GM12878 (cell line): ENCODE measurements around the gene ZNF17. TPM values are rescaled to one million over a fixed set of nuclear protein-coding genes. Genes with fewer than 3 reads are reported as not detected.

Experiments used
- ATAC-seq: fragments of 200-7000 bp; cut with Tn5 transposase; 3 replicates; pipeline ENCODE4 v1.9.1; 2020; ENCODE audit warnings: mild to moderate bottlenecking, moderate library complexity
- BruUV-seq: library from RNA; stranded (reverse); fragments of 400-500 nt; replicated peaks from 2 replicates; lab custom pipeline; 2021; lab: Mats Ljungman, UMichigan
- CTCF ChIA-PET: fragments of 300-600 bp; sonication (Branson Sonifier 250); formaldehyde crosslinking; extraction: SDS; loops from one replicate; lab custom pipeline; 2021; ENCODE audit warnings: inconsistent platforms; lab: Yijun Ruan, JAX
- POLR2A ChIA-PET: fragments of 350-600 bp; formaldehyde crosslinking; extraction: SDS; loops from one replicate; lab custom pipeline; 2021; ENCODE audit warnings: inconsistent platforms; lab: Charles Lee
- RAD21 ChIA-PET: fragments of 300-600 bp; sonication (Branson Sonifier 250); formaldehyde crosslinking; loops from one replicate; lab custom pipeline; 2023; ENCODE audit warnings: antibody characterized with exemption; ENCODE audit not compliant: unreplicated experiment; lab: Charles Lee
- SMC1A ChIA-PET: fragments of 300-600 bp; sonication (Branson Sonifier 250); formaldehyde crosslinking; loops from one replicate; lab custom pipeline; 2023; ENCODE audit not compliant: unreplicated experiment, uncharacterized antibody; lab: Charles Lee
- DNase-seq: peaks from one replicate; pipeline ENCODE4 v3.0.0-alpha.2; 2011; ENCODE audit warnings: low read depth, low spot score
- FAIRE-seq: peaks from 3 replicates; lab custom pipeline; 2011; peaks lifted over from hg19 to GRCh38; lab: Jason Lieb, UNC
- H2AFZ ChIP-seq: 2 replicates; pipeline ENCODE4 v1.6.0; 2011; ENCODE audit warnings: low read depth, low read length, control low read depth; ENCODE audit not compliant: control insufficient read depth
- H3K27ac ChIP-seq: 2 replicates; pipeline ENCODE4 v1.5.1; 2011; ENCODE audit warnings: control low read depth; ENCODE audit not compliant: control insufficient read depth, insufficient read depth
- H3K27me3 ChIP-seq, 2 experiments: replicated peaks in 1 of 2; 2 replicates each; pipeline versions ENCODE4 v1.6.0 to v1.6.1; 2011; ENCODE audit warnings: low read length in 1 of 2; ENCODE audit not compliant: control insufficient read depth in 2 of 2, insufficient read depth in 2 of 2
- H3K36me3 ChIP-seq, 2 experiments: 2 replicates each; pipeline ENCODE4 v1.5.1; 2011; ENCODE audit warnings: low read length in 1 of 2; ENCODE audit not compliant: control insufficient read depth in 2 of 2, insufficient read depth in 2 of 2
- H3K4me1 ChIP-seq: 2 replicates; pipeline ENCODE4 v1.6.1; 2011; ENCODE audit warnings: mild to moderate bottlenecking, low read length, moderate library complexity, mixed read lengths; ENCODE audit not compliant: control insufficient read depth, insufficient read depth
- H3K4me2 ChIP-seq: 2 replicates; pipeline ENCODE4 v1.6.0; 2011; ENCODE audit warnings: control low read depth; ENCODE audit not compliant: control insufficient read depth, insufficient read depth
- H3K4me3 ChIP-seq: fragments of 200-600 bp; sonication (generic); 2 replicates; pipeline ENCODE4 v1.5.1; 2016
- H3K79me2 ChIP-seq: 2 replicates; pipeline ENCODE4 v1.6.0; 2011; ENCODE audit warnings: low read length; ENCODE audit not compliant: control insufficient read depth, insufficient read depth
- H3K9ac ChIP-seq: 2 replicates; pipeline ENCODE4 v1.8.0; 2011; ENCODE audit warnings: low read length, control low read depth, mixed read lengths; ENCODE audit not compliant: control insufficient read depth, insufficient read depth
- H3K9me3 ChIP-seq: replicated peaks from 3 replicates; pipeline ENCODE4 v1.5.1; 2011; ENCODE audit warnings: mild to moderate bottlenecking, low read length; ENCODE audit not compliant: control insufficient read depth, insufficient read depth
- H4K20me1 ChIP-seq: 2 replicates; pipeline ENCODE4 v1.6.0; 2011; ENCODE audit not compliant: control insufficient read depth, insufficient read depth
- BHLHE40 ChIP-seq, 2 experiments: fragments of 450-650 bp in 1 of 2; IDR thresholded peaks; 2 replicates each; pipeline ENCODE4 v1.6.1; 2011 to 2017; ENCODE audit warnings: low read depth in 2 of 2, borderline replicate concordance in 1 of 2, improper control_type of control experiment in 1 of 2, low read length in 1 of 2, mild to moderate bottlenecking in 1 of 2
- KDM1A ChIP-seq: fragments of 200-600 bp; sonication (generic); IDR thresholded peaks from 2 replicates; pipeline ENCODE4 v1.6.1; 2016; ENCODE audit warnings: borderline replicate concordance
- MEF2A ChIP-seq: IDR thresholded peaks from 2 replicates; pipeline ENCODE4 v1.6.1; 2011; ENCODE audit warnings: low read depth, mild to moderate bottlenecking, low read length, moderate library complexity; ENCODE audit not compliant: insufficient read depth
- NFYA ChIP-seq: IDR thresholded peaks from 2 replicates; pipeline ENCODE4 v1.6.1; 2011; ENCODE audit warnings: low read depth, mild to moderate bottlenecking, low read length, improper control_type of control experiment, borderline replicate concordance
- NR2C1 ChIP-seq: fragments of 450-650 bp; IDR thresholded peaks from 2 replicates; pipeline ENCODE4 v1.6.1; 2017; ENCODE audit warnings: antibody characterized with exemption, mild to moderate bottlenecking, moderate library complexity
- SP1 ChIP-seq: IDR thresholded peaks from one replicate; pipeline ENCODE4 v1.6.1; 2011; ENCODE audit warnings: low read depth, low read length
- SPI1 ChIP-seq: IDR thresholded peaks from 2 replicates; pipeline ENCODE4 v1.6.1; 2011; ENCODE audit warnings: low read depth, mild to moderate bottlenecking, low read length, moderate library complexity, borderline replicate concordance; ENCODE audit not compliant: insufficient read depth
- TCF3 ChIP-seq: IDR thresholded peaks from 2 replicates; pipeline ENCODE4 v1.6.1; 2012; ENCODE audit warnings: low read depth, mild to moderate bottlenecking, low read length, borderline replicate concordance; ENCODE audit not compliant: insufficient read depth
- WGBS: methylation state at CpG from one replicate; pipeline ENCODE4 v1.1.6; 2016; ENCODE audit warnings: low lambda C conversion rate; ENCODE audit not compliant: insufficient replicate concordance, insufficient coverage; ENCODE audit errors: missing lambda C conversion rate; 5-methylcytosine and 5-hydroxymethylcytosine counted together
- in situ Hi-C: fragments of 300-500 bp; cut with MboI; formaldehyde crosslinking; loops from 9 replicates; pipeline ENCODE4 v1.14.3; 2018; ENCODE audit warnings: mixed read lengths
- intact Hi-C: fragments of 100-400 bp; cut with micrococcal nuclease; formaldehyde crosslinking; loops from one replicate; pipeline ENCODE4 v1.14.2; 2022; ENCODE audit not compliant: unreplicated experiment
- polyA plus RNA-seq, 11 experiments: library from polyadenylated mRNA; depleted of rRNA in 4 of 11; unstranded in 6 of 11; stranded (reverse) in 5 of 11; fragments of >200 nt; fragmentation: Nextera tagmentation in 4 of 11; fragmentation: Illumina TruSeq in 1 of 11; extraction: Ambion mirVana in 4 of 11; extraction: Trizol in 1 of 11; gene quantifications; 1 replicate in 1 of 11; 2 replicates in 10 of 11; pipeline versions ENCODE4 v1.2.1 to v1.2.3, GENCODE V29; 2011 to 2016; ENCODE audit warnings: inconsistent platforms in 2 of 11, missing spikeins in 2 of 11, low read depth in 1 of 11
- total RNA-seq, 4 experiments: library from RNA; depleted of rRNA in 3 of 4; stranded (reverse); fragments of >200 nt in 3 of 4; fragmentation: Illumina TruSeq in 1 of 4; extraction: Trizol in 1 of 4; gene quantifications; 2 replicates each; pipeline versions ENCODE4 v1.2.1 to v1.2.3, GENCODE V29; 2013 to 2021
- TF ChIP-seq, protein P1 (sequence below), 3 experiments: IDR thresholded peaks in 2 of 3; conservative IDR thresholded peaks in 1 of 3; 2 replicates each; pipeline ENCODE4 v1.5.1; 2011; ENCODE audit warnings: low read depth in 3 of 3, low read length in 3 of 3, mild to moderate bottlenecking in 3 of 3, control low read depth in 2 of 3, moderate library complexity in 2 of 3, inconsistent platforms in 1 of 3, mixed read lengths in 1 of 3; ENCODE audit not compliant: control insufficient read depth in 2 of 3, insufficient read depth in 1 of 3; ENCODE audit errors: extremely low read depth in 1 of 3
- TF ChIP-seq, protein P2 (sequence below): IDR thresholded peaks from 2 replicates; pipeline ENCODE4 v1.6.1; 2012; ENCODE audit warnings: low read length, inconsistent platforms

The ZNF17 gene
- total and polyA plus RNA-seq, 10 of the 15 experiments (the other 5 are each of a cell fraction or from before 2014, with no cell fraction given), result 4.4 to 11.3 (median 7.8) TPM

DNA sequence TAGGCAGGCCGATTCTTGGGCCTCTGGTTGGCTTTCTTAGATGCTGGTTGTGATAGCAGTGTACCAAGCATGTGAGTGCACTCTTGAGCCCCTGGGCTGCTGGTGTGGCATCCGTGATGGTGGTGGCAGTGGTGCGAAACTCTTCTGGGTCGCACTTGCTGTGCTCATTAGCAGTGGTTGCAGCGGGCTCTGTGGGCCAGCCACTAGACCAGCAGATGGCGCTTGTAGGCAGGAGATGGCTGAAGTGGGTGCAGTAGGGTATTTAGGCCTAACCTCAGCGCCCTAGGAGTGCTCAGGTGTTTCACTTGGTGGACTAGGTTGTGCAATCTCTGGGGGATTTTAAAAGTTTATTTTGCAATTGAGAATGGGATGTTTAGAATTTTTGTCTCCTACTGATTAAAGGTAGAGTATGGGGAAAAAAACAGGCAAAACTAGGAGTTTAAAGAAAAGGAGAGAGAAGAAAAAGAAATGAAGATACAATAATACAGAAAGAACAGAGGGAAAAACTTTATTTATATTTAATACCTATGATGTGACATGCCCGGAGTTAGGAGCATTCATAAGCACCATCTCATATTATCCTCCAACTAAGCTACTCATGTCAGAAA, 4.3 kb upstream of the ZNF17 start (continued):
- TF ChIP-seq TCF3, result no peak
- peak in 1 of 2 experiments; percentile 38; a peak in 1 of 4 replicates for TF ChIP-seq BHLHE40 (IDR thresholded peaks at IDR 0.05; ENCODE audit: borderline replicate concordance in 1 of 2, low read depth in 2 of 2, low read length in 1 of 2)
- no peak for TF ChIP-seq KDM1A
- no peak for TF ChIP-seq MEF2A
- TF ChIP-seq, protein P1, sequence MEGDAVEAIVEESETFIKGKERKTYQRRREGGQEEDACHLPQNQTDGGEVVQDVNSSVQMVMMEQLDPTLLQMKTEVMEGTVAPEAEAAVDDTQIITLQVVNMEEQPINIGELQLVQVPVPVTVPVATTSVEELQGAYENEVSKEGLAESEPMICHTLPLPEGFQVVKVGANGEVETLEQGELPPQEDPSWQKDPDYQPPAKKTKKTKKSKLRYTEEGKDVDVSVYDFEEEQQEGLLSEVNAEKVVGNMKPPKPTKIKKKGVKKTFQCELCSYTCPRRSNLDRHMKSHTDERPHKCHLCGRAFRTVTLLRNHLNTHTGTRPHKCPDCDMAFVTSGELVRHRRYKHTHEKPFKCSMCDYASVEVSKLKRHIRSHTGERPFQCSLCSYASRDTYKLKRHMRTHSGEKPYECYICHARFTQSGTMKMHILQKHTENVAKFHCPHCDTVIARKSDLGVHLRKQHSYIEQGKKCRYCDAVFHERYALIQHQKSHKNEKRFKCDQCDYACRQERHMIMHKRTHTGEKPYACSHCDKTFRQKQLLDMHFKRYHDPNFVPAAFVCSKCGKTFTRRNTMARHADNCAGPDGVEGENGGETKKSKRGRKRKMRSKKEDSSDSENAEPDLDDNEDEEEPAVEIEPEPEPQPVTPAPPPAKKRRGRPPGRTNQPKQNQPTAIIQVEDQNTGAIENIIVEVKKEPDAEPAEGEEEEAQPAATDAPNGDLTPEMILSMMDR (IDR thresholded peaks at IDR 0.05 in 2 of 3, conservative IDR thresholded peaks at IDR 0.05 in 1 of 3; ENCODE audit: control insufficient read depth in 2 of 3, extremely low read depth in 1 of 3, insufficient read depth in 1 of 3, low read depth in 3 of 3, low read length in 3 of 3), result peak; percentile 70 to 89 (median 88)

DNA sequence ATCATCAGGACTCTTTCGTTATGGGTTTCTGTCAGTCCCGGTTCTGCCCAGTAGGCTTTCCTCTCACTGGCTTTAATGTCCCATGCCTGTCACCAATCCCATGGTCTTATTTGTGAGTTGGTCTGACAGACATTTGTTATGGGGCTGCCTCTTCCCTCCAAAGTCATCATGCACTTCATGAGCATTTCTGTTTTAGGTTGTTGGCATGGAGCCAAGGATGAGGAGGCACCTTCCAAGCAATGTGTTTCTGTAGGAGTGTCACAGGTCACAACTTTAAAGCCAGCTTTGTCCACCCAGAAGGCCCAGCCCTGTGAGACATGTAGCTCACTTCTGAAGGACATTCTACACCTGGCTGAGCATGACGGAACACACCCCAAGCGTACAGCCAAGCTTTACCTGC, 8.5 kb downstream of the ZNF17 start:
- TF ChIP-seq BHLHE40 (IDR thresholded peaks at IDR 0.05; ENCODE audit: borderline replicate concordance in 1 of 2, low read depth in 2 of 2, low read length in 1 of 2), result no peak
- TF ChIP-seq SP1, result no peak
- no peak for TF ChIP-seq NR2C1
- TF ChIP-seq NFYA, result no peak
- no peak for TF ChIP-seq SPI1
- TF ChIP-seq, protein P2, sequence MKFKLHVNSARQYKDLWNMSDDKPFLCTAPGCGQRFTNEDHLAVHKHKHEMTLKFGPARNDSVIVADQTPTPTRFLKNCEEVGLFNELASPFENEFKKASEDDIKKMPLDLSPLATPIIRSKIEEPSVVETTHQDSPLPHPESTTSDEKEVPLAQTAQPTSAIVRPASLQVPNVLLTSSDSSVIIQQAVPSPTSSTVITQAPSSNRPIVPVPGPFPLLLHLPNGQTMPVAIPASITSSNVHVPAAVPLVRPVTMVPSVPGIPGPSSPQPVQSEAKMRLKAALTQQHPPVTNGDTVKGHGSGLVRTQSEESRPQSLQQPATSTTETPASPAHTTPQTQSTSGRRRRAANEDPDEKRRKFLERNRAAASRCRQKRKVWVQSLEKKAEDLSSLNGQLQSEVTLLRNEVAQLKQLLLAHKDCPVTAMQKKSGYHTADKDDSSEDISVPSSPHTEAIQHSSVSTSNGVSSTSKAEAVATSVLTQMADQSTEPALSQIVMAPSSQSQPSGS, result no peak
- TF ChIP-seq, all 136 proteins: peak for 0
- POLR2A ChIA-PET, result no interaction called here
- no peak for DNase-seq
- Histone ChIP-seq H3K79me2 (no peaks in the 10 kb centered on the region), H3K9me3 (peaks cover 25% of the 10 kb centered on the region), H3K36me3 (peaks cover 5 to 25% of the 10 kb centered on the region in 2 experiments), H3K9ac (no peak overlapping the region), H3K27me3 (no peaks in the 10 kb centered on the region), H2AFZ (no peak overlapping the region), H3K4me2 (no peak overlapping the region), H4K20me1 (no peaks in the 10 kb centered on the region), H3K4me3 (no peak overlapping the region), H3K4me1 (no peaks in the 10 kb centered on the region), H3K27ac (no peak overlapping the region)
- ATAC-seq, result no peak
- RAD21 ChIA-PET, result no interaction called here
- no TSS peak for BruUV-seq
- FAIRE-seq, result no peak
- CTCF ChIA-PET, result no interaction called here
- SMC1A ChIA-PET, result no interaction called here
- WGBS, result 99% methylated on average over 4 of the region's 4 CpGs
- in situ Hi-C loops (no loop called here), intact Hi-C loops (no loop called here)
